Tibial artery (tissue), 4 donors: ENCODE data around the gene GNG2.

Experiments
- DNase-seq, 2 donors: peaks; one replicate each; pipeline ENCODE4 v3.0.0-alpha.2; 2019
- H3K27ac ChIP-seq, 2 donors: fragments of 200-600 bp; sonication (generic) in 1 of 2; 1 replicate in 1 of 2; 2 replicates in 1 of 2; pipeline ENCODE4 v1.5.1; 2018 to 2019; ENCODE audit warnings: mild to moderate bottlenecking in 1 of 2
- H3K27me3 ChIP-seq, 2 donors: fragments of 200-600 bp; sonication (generic) in 1 of 2; one replicate each; pipeline versions ENCODE4 v1.5.1 to v1.6.0; 2016 to 2019
- H3K36me3 ChIP-seq, 3 donors: fragments of 200-600 bp; sonication (generic) in 2 of 3; one replicate each; pipeline ENCODE4 v1.5.1; 2016 to 2019; ENCODE audit warnings: mild to moderate bottlenecking in 2 of 3
- H3K4me1 ChIP-seq, 4 donors: fragments of 200-600 bp; sonication (generic) in 2 of 4; 1 replicate in 3 of 4; 2 replicates in 1 of 4; pipeline ENCODE4 v1.5.1; 2016 to 2019
- H3K4me3 ChIP-seq, 2 donors: fragments of 200-600 bp; sonication (generic) in 1 of 2; 1 replicate in 1 of 2; 2 replicates in 1 of 2; pipeline ENCODE4 v1.5.1; 2018 to 2019; ENCODE audit warnings: mild to moderate bottlenecking in 2 of 2
- H3K9me3 ChIP-seq, 3 donors: fragments of 200-600 bp; sonication (generic) in 1 of 3; one replicate each; pipeline ENCODE4 v1.5.1; 2016 to 2019
- intact Hi-C: fragments of 100-400 bp; cut with DNase I; formaldehyde crosslinking; loops from one replicate; pipeline ENCODE4 v1.15.0; 2023; ENCODE audit warnings: low total_unique reads
- TF ChIP-seq, protein P1 (sequence below), 2 experiments: fragments of 200-600 bp in 1 of 2; fragments of 450-650 bp in 1 of 2; IDR thresholded peaks; one replicate each; pipeline ENCODE4 v1.5.1; 2017 to 2019; ENCODE audit warnings: antibody characterized with exemption in 2 of 2, mild to moderate bottlenecking in 1 of 2, moderate library complexity in 1 of 2

The GNG2 gene

GRCh38 chr14:51862176-51862796 lies 1.9 kb downstream of the GNG2 start:
- Histone ChIP-seq H3K9me3 (no peaks in the 10 kb centered on the region), H3K4me3 (no peak overlapping the region), H3K27ac (no peak overlapping the region), H3K27me3 (peaks cover 0 to 3% of the 10 kb centered on the region in 2 donors), H3K36me3 (no peaks in the 10 kb centered on the region), H3K4me1 (peaks cover 0 to 16% (median 8%) of the 10 kb centered on the region in 4 donors)
- DNase-seq = no peak
- intact Hi-C loops = no loop called here
- TF ChIP-seq, protein P1, sequence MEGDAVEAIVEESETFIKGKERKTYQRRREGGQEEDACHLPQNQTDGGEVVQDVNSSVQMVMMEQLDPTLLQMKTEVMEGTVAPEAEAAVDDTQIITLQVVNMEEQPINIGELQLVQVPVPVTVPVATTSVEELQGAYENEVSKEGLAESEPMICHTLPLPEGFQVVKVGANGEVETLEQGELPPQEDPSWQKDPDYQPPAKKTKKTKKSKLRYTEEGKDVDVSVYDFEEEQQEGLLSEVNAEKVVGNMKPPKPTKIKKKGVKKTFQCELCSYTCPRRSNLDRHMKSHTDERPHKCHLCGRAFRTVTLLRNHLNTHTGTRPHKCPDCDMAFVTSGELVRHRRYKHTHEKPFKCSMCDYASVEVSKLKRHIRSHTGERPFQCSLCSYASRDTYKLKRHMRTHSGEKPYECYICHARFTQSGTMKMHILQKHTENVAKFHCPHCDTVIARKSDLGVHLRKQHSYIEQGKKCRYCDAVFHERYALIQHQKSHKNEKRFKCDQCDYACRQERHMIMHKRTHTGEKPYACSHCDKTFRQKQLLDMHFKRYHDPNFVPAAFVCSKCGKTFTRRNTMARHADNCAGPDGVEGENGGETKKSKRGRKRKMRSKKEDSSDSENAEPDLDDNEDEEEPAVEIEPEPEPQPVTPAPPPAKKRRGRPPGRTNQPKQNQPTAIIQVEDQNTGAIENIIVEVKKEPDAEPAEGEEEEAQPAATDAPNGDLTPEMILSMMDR (IDR thresholded peaks at IDR 0.05) = no peak

GRCh38 chr14:51862860-51863259 lies 2.4 kb downstream of the GNG2 start:
- no peak overlapping the region for H3K27ac ChIP-seq
- H3K4me1 ChIP-seq = peaks cover 0 to 16% (median 8%) of the 10 kb centered on the region in 4 donors
- DNase-seq = no peak
- TF ChIP-seq, protein P1 (IDR thresholded peaks at IDR 0.05) = no peak
- no peaks in the 10 kb centered on the region for H3K36me3 ChIP-seq
- no peaks in the 10 kb centered on the region for H3K9me3 ChIP-seq
- no peak overlapping the region for H3K4me3 ChIP-seq
- intact Hi-C loops = no loop called here
- peaks cover 0 to 3% of the 10 kb centered on the region in 2 donors for H3K27me3 ChIP-seq

DNA sequence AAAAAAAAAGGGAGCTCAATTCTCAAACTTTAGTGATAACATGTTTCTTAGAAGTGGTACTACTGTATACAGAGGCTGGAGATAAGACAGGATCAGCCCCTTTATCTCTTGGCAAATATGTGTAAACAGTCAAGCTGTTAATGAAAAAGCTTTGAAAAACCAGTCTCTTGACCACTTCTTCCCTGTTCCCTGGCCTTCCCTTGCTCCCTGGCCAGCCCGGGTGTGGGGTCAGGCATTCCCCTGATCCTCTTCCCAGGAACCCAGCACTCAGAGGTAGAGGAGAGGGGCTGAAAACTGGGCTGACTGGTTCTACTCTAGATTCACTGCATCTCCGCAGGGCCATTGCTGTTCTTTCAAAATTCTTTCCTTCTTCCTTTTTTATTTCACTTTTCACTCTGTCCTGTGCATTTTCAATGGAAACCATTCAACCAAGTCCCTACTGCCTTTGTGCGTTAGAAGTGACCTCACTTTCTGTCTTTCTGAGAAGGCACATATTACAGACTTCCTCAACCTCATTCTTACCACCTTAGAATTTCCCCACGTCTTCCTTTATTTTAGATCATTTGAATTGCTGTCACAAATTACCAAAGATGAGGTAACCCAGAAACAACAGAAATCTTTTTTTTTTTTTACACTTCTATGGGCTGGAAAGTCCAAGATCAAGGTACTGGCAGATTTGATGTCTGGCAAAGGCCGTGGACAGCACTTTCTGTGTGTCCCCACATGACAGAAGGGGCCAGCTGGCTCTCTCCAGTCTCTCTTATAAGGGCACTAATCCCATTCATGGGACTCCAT lies 5.7 kb downstream of the GNG2 start:
- H3K9me3 ChIP-seq = no peaks in the 10 kb centered on the region
- TF ChIP-seq, protein P1 (IDR thresholded peaks at IDR 0.05) = no peak
- H3K27ac ChIP-seq = no peak overlapping the region
- no peak for DNase-seq
- peaks cover 0 to 3% of the 10 kb centered on the region in 2 donors for H3K27me3 ChIP-seq
- intact Hi-C loops = no loop called here
- no peak overlapping the region for H3K4me3 ChIP-seq
- peaks cover 0 to 5% (median 2%) of the 10 kb centered on the region in 4 donors for H3K4me1 ChIP-seq
- no peaks in the 10 kb centered on the region for H3K36me3 ChIP-seq

- no peak for DNase-seq
- intact Hi-C loops = no loop called here
- TF ChIP-seq, protein P1 (IDR thresholded peaks at IDR 0.05) = no peak
Measured at GRCh38 chr14:51867741-51868140, 7.3 kb downstream of the GNG2 start.

DNA sequence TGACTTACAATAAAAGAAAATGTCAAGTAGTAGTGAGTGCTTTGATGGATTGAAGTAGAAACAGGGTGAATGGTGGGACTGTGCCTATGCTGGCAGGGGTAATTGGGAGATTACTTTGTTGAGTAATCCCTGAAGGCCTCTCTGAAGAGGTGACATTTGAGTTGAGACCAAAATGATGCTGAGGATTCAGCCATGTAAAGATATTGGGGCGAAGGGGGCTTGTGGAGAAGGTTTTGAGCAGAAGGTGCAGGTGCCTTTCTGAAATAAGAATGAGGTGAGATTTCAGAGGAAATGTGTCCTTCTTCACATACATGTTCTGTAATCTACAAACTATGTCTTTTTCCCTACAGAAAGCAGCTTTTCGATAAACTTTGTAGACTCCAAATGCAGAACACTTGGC lies 8.0 kb downstream of the GNG2 start:
- Histone ChIP-seq H3K4me3 (no peak overlapping the region), H3K27me3 (no peaks in the 10 kb centered on the region), H3K4me1 (no peaks in the 10 kb centered on the region), H3K9me3 (no peaks in the 10 kb centered on the region), H3K36me3 (no peaks in the 10 kb centered on the region), H3K27ac (no peak overlapping the region)
- TF ChIP-seq, protein P1 (IDR thresholded peaks at IDR 0.05) = no peak
- intact Hi-C loops = no loop called here
- no peak for DNase-seq

More at GRCh38 chr14:51867741-51868140, 7.3 kb downstream of the GNG2 start:
- Histone ChIP-seq H3K27ac (no peak overlapping the region), H3K4me3 (no peak overlapping the region), H3K27me3 (no peaks in the 10 kb centered on the region), H3K4me1 (no peaks in the 10 kb centered on the region), H3K9me3 (no peaks in the 10 kb centered on the region), H3K36me3 (no peaks in the 10 kb centered on the region)
